Measurements from ENCODE around the gene RBMS1.

GRCh38 chr2:160328811-160329527, 164.6 kb downstream of the RBMS1 start:
- TF ChIP-seq CTCF (optimal IDR thresholded peaks at IDR 0.05 in 1 of 3, IDR thresholded peaks at IDR 0.05 in 1 of 3, conservative IDR thresholded peaks at IDR 0.05 in 1 of 3; ENCODE audit: extremely low read depth in 1 of 3, insufficient read depth in 2 of 3, low read length in 3 of 3) (no peak), EZH2 (IDR thresholded peaks at IDR 0.05; ENCODE audit: low read length) (no peak)

Data from keratinocyte (primary cell).